Measurements from ENCODE around the gene TANGO2.

DNA sequence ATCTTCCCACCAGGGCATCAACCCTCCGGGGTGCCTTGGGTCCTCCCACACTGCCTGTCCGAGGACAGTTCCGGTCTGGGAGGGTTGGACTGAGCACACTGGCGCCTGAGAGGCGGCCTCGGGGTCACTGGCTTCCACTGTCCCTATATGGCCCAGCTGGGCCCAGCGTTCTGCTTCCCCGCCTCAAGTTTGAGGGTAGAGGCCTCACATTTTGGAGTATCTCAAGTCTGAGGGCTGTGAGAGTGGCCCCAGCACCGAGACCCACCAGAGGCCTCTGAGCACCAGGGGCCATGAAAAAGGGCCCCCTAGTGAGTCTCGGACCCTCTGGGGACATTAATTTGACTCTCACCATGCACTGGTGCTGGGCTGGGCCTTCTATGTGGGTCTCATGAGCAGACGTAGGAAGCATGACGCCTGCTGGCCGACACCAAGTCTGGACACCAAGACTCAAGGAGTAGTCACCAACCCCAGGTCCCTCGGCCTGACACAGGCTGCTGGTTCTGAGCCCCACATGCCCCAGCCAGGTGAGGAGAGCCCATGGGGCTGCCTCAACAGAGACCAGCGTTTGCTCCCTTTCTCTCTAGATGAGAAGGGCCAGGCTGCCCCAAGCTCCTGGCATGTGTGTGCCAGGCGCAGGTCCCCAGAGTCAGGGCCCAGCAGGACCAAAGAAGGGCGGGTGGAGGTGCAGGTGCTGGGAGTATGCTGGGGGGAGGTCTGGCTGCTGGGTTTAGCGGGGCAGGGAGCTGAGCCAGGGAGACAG is 31.8 kb upstream of the TANGO2 start:
- TF ChIP-seq EZH2 (IDR thresholded peaks at IDR 0.05) (no peak), EZH2phosphoT487 (IDR thresholded peaks at IDR 0.05) (no peak)
- TF ChIP-seq, protein P1, sequence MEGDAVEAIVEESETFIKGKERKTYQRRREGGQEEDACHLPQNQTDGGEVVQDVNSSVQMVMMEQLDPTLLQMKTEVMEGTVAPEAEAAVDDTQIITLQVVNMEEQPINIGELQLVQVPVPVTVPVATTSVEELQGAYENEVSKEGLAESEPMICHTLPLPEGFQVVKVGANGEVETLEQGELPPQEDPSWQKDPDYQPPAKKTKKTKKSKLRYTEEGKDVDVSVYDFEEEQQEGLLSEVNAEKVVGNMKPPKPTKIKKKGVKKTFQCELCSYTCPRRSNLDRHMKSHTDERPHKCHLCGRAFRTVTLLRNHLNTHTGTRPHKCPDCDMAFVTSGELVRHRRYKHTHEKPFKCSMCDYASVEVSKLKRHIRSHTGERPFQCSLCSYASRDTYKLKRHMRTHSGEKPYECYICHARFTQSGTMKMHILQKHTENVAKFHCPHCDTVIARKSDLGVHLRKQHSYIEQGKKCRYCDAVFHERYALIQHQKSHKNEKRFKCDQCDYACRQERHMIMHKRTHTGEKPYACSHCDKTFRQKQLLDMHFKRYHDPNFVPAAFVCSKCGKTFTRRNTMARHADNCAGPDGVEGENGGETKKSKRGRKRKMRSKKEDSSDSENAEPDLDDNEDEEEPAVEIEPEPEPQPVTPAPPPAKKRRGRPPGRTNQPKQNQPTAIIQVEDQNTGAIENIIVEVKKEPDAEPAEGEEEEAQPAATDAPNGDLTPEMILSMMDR (IDR thresholded peaks at IDR 0.05) = no peak
